GM21526 (cell line): Measurements from ENCODE around the gene ERCC1.

Experiments
- ATAC-seq: cut with Tn5 transposase; IDR thresholded peaks from one replicate; pipeline ENCODE4 v1.9.1; 2021; ENCODE audit warnings: moderate library complexity; ENCODE audit not compliant: unreplicated experiment, low FRiP score

ERCC1 gene

DNA sequence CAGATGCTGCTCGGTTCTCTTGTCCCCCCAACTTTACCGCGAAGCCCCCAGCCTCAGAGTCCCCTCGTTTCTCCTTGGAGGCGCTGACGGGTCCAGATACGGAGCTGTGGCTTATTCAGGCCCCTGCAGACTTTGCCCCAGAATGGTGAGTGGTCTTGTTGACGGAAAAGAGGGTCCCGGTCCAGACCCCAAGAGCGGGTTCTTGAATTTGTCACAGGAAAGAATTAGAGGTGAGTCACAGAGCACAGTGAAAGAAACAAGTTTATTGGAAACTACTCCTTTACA is 16.7 kb downstream of the ERCC1 start:
- ATAC-seq: no peak

DNA sequence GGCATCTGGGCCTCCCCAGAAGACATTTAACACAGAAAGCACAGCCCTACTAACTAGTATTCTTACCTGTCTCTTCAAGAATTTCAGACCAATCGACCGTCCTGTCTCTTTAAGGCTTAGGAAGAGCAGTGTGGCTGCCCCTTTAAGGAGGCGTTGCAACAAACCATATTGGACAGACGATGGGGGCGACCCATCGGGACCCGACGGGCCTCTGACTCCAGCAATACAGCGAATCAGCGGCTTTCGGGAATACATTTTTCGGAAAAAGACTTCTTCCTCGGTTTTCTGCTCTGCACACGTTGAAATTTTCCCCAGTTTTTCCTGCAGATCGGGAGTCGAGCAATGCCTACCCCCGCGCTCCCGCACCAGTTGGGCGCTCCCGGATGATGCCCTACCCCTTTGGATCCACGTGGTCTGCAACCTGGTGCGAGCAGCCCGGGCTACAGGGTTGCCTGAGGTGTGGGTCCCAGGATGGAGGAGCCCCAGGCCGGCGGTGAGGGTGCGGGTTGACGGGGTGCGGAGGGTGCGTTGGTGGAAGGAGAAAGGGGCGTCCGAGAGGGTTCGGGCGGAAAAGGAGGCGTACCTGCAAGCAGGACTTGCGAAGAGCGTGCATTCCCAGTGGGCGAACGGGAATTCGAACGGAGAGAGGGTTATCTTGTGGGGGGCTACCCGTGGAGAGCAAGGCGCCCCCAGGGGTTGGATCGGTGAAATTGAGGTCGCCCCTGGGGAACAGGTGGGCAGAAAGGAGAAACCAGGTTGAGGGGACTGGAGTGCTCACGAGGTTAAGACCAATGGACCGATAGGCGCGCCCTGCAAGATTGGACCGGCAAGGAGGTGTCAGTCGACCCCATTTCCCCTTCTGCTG is 17.3 kb downstream of the ERCC1 start, which contains the start of gene POLR1G:
Gene POLR1G, plus strand, starts transcription at position 419 of the 865 bp plus-strand sequence. Its CDS starts 53 bp downstream, at position 472.
- peak; percentile 49 for ATAC-seq

DNA sequence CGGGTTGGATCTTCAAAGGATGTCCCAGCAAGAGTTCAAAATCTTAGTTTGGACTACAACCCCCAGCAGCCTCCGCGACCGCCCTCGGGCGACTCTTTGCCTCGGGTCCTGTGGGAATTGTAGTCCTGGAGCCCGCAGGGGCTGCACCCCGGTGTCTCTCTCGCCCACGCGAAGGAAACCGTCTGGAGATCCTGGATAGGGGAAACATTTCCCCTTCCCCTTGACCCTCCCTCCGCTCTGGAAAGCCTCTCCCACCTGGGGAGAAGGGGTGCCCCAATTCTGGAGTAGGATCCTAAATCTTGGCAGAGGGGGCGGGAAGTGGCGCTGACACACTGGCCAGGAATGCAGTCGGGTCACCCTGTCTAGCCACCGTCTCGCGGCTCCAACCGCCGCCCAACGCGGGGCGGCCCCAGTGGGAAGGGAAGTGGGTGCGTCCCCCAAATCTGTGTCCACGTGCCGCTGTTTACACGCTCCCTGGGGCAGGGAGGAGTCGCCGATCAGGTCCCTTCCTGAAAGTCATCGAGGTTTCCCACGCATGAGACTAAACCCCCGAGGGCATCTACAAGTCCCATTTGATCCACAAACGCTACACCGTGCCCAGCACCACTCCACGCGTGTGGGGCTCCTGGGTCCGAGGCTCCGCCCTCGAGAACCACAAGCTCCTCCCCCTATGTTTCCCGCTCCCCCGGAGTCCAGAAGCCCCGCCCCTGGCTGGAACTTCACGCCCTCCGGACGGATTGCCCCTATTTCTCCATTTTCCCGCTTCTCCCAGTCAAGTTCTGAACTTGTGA is 18.1 kb downstream of the ERCC1 start:
- peak; percentile 42 for ATAC-seq

DNA sequence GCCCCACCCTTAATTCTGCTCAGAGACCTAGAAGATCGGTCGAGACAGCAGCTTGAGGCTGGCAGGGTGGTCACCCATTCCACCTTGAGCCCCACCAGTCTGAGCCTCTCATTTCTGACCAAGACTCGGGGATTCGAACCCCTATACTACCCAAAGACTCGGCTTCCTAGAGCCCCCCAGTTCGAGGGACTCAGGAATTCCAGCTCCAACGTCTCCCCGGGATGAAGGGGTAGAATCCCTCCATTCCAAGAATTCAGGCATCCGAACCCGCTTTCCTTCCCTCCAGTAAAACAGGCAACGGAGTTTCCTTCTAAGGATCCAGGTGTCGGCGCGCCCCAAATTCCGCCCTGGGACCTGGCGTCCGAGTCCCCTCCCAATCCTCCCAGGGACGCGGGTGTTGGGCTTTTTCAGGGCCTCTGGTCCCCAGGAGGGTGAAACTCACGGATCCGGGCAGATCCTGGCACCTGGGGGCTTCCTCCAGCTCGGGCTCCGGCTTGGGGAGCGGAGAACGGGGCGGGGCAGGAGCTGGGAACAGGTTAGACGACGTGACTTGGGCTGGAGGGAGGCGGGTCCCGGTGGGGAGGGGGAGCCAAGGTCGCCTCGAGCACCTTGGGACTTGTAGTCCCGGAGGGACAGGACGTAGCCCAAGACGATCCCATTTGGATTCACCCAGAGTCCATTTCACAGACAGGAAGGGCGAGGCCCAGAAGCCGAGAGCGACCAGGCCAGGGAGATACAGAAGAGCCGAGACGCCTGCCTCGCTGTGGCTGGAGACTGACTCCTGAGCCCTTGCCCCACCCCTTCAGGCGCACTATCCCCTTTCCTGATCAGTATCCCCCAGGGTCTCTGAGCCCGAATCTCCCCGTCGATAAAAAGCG is 18.9 kb downstream of the ERCC1 start, which contains the start of gene PPP1R13L:
Gene PPP1R13L, minus strand, starts transcription at position 513 of the 878 bp plus-strand sequence. CDS start 6,751 bp downstream, outside the sequence.
- no peak for ATAC-seq

DNA sequence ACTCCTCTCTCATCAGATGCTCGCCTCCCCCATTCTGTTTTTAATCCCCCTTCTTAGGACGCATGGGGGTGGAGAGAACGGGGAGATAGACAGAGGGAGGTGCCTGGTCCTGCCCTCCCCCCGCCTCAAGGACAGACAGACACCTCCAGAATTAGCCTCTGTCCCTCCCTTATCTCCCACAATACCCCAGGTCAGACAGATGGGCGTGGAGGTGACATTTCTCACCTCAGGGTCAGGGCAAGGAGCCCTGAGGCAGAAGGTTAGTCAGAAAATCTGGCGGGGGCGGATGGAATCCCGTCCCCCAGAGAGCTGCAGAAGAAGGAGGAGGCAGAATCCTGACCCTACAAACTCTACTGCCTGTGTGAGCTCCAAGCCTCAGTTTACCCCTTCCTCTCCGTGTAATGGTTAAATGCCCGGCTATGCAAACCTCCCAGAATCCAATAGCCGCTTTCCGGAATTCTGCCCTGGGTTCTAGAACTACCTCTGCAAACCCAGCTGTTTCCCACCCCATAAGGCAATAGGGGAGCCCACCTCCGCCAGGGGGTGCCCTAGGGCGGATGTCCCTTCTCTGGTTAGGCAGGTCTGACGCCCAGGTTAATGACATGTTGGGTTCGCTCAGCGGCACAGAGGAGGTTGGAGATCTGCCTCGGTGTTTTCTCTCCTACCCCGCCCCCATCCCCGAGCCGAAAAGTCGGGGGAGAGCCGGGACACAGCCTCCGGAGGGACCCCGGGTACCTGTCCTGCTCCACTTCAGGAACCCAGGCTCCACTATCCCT is 19.7 kb downstream of the ERCC1 start:
- ATAC-seq: no peak

DNA sequence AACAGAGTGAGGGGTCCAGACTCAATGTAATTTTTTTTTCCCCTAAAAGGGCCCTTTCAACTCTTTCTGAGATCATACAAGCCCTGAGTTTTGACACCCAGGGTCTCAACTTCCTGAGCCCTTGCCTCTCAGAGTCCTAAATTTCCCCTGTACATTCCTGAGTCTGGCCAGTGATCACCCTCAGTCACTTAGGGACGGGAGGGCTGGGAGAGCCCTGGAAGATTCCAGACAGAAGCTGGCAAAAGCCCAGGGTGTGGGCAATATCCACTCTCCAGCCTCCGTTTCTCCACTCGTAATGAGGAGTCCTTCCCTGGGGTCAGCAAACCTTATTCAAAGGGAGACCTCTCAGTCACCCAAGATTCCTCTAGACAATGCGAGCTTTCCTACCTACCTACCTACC is 20.4 kb downstream of the ERCC1 start:
- no peak for ATAC-seq

DNA sequence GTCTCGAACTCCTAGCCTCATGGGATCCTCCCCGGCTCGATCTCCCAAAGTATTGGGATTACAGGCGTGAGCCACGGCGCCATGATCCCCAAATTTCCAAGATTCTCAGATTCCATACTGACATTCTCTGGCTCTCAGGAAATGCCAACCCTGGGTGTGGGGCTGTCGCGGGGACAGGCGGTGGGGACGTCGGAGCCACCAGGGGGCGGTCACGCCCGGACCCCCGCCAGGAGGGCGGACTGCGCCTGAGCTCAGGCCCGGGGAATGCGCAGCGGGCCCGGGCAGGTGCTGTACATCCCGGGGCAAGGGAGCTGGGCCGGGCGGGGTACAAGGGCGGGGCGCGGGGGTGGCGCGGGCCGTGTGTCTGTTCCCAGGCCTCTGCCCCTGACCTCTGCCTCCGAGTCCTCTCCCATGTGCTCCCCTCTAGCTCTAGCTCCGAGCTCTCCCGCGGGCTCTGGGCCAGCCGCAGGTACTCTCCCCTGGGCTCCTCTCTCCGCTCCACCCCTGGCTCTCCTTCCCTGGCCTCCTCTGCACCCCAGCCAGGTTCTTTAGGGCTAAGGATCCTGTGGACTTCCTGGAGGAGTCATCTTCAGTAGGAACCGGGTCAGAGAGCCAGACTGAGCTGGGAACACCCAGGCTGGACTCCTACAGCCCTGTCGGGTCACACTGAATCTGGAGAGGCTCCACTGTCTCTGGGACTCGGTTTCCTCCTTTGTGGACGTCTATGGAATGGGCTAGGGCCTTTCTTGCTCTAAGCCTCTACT is 21.2 kb downstream of the ERCC1 start:
- ATAC-seq: no peak

DNA sequence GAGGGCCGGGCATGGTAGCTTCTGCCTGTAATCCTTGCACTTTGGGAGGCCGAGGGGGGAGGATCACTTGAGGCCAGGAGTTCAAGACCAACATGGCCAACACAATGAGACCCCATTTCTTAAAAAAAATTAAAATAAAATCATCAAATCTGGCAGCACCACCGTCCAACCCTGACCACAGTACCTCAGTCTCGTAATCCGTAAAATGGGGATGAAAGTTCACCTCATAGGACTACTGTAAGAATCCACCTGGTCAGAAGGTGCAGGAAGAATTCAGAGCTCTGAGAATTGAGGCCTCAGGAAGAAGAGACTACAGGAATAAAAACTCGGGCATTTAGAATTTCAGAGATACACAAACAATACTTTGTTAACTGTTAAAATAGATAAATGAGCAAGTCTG is 21.9 kb downstream of the ERCC1 start:
- no peak for ATAC-seq

DNA sequence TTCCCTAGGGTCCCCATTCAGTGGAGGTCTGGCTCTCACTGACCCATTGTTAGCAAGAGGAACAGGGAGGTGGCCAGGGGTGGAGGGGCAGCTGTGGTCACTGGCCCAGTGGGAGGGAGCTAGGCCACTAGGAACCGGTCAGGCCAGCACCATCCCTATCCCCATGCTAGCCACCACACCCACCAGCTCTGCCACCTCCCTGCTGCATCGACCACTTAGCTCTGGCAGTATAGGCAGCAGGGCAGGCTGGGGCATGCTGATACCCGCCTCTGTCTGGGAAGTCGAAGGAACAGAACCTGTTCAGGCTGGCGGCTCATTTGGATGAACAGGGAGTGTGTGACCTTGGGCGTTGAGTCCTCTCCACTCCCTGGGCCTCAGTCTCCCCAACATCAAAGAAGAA is 23.5 kb downstream of the ERCC1 start:
- ATAC-seq: no peak

DNA sequence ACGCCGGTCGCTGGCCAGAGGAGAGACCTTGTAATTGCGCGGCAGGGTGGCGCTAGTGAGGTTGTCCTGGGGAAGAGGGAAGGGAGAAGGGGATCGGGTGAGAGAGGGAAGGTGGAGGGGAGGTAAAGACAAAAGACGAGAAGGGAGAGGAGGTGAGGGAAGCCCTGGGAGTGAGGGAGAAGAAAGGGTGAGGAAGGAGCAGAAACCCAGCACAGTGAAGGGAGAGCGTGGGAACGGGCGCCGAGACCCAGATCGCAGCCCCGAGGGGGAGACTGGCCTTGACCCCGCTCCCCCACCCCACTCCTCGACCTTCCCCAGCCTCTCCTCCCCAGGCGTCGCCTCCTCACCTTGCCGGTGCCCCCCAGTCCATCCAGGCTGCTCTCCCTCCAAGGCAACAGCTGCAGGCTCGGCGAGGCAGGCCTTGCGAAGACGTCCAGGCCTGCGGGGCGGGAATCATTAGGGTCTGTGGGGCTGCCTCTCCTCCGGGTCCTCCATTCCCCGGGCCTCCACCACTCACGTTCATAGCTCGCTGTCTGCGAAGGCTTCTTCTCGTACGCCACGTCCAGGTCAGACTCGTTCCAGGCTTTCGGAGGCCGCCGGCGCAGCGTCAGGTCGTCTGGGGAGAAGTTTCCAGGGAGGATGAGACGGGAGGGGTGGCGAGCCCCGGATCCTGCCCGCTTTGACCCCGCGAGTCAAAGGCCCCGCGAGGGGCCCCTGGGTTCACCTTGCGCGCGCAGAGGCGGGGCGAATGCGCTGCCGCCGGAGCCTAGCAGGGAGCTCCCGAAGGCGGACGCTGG is 27.7 kb downstream of the ERCC1 start:
- ATAC-seq: no peak

DNA sequence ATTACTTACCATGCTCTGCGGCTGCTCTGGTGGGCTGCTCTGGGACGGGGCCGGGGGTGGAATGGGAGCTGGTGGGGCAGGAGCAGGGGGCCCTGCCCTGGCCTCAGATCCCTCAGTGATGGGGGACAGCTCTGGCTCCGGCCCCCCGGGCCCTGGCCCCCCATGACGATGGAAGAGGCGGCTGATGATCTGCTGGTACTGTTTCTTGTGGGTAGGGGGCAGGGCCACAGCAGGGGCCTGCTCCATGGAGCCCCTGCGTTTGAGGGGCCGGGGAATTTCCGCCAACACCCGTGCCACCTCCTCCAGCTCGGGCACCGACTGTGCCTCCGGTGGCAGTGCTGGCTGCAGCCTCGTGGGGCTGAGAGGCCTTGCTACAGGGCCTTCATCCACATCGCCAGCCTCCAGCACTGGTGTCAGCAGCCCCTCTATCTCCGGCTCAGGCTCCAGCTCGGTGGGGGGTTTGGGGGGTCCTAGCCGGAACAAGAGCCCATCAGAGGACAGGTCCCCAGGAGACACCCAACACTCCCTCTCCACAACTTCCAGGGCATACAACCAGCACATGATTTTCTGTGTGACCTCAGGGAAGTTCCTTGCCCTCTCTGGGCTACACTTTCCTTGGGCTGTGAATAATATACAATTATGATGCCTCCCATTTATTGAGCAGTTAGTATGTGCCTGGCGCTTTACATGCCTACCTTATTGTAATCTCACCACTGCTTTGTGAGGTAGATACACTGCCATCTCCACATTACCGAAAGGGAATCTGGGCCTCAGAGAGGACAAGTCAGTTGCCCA is 31.6 kb downstream of the ERCC1 start:
- no peak for ATAC-seq

DNA sequence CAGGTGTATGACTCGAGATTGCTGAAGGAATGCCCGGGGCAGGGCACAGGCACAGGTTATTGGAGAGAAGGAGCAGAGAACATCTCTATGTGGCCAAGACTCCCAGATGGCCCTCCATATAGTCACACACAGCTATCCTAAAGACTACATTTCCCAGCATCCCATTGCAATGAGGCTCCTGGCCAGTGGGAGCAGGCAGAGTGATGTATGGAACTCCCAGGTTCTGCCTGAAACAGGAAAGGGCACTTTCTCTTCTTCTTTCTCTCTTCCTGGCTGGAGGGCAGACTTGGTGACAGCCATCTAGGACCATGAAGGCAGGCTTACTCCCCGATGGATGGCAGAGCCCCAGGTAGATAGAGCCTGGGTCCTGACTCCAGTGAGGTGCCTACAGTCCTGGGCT is 32.4 kb downstream of the ERCC1 start:
- no peak for ATAC-seq

DNA sequence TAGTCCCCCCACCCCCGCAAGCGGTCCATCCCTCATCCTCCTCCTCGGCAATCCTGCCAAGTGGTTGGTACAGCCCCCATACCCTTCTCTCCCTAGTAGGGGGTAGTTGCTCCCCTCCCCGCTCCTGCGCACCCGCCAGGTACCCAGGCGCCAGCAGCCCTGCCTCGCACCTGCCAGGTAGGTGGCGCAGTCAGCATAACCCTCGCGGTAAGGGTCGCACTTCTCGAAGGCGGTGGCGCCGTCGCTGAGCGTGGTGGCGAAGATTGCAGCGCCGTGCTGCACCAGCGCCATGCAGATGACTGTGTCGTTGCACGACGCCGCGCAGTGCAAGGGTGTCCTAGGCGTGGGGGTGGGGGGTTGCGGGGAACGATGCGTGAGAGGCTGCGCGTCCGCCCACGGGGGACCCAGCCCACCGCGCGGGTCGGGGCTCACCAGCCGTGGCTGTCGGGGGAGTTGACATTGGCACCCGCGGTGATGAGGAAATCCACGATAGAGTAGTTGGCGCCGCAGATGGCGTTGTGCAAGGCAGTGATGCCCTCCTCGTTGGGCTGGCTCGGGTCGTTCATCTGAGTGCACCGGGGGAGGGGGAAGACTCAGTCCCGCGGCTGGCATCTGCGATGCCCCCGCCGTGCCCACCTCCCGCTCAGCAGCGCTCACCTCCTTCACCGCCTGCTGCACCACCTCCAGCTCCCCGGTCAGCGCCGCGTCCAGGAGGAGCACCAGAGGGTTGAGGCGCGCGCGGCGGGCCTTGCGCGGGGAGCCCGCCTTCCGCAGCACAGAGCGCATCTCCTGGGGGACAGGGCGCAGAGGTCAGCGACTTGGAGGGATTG is 38.1 kb downstream of the ERCC1 start:
- no peak for ATAC-seq

DNA sequence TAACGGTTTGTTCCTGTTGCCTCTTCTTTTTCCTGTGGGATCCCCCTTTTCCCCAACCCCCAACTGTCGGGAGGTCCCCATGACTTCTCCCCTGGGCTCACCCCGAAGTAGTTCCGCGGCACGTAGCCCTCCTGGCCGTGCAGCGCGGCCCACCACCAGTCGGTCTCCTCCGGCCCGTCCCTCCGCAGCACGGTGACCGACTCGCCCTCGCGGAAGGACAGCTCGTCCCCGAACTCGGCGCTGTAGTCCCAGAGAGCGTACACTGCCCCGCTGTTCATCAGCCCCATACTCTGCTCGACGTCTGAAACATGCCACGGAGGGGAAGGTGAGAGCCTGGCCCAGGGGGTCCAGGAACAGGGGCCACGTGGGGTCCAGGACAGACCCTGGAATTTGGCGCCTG is 41.3 kb downstream of the ERCC1 start:
- ATAC-seq: no peak

DNA sequence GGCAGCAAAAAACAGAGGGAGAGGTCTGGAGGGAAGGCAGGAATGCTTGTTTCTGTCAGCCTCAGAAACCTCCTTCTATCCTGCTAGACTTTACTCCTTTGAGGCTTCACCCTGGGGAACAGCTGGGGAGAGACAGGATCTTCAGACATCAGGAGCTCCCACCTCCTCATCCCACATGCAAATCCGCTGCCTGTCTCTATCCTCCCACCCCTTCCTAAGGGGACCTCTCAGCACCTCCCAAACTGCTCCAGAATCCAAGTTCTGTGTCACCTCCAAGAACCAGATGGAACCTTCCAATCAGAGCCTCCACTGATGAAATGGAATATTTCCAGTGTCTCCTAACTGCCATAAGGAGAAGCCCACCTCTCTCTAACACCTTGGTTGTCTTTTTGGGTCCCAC is 43.6 kb downstream of the ERCC1 start:
- ATAC-seq: no peak

DNA sequence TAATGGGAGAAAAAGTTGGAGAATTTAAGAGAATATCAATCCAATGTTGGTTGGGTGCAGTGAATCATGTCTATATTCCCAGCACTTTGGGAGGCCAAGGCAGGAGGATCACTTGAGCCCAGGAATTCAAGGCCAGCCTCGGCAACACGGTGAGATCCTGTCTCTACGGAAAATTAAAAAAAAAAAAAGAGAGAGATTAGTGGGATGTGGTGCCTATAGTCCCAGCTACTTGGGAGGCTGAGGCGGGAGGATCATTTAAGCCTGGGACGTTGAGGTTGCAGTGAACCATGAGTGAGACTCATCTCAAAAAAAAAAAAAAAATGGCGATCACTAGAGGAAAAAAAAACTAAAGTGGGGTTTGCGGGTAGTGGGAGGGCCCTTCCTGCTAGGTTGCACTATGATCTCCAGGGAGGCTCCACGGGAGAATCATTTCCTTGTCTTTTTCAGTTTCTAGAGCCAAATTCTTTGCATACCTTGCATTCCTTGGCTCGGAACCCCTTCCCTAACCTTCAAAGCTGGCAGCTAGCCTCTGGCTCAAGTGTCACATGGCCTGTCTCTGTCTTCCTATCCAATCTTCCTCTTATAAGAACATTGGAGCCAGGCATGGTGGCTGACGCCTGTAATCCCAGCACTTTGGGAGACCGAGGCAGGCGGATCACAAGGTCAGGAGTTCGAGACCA is 47.5 kb downstream of the ERCC1 start:
- no peak for ATAC-seq
